HG03460 (cell line): ENCODE results near the gene FBXO10.

ENCODE experiments used
- ATAC-seq: cut with Tn5 transposase; IDR thresholded peaks from one replicate; pipeline ENCODE4 v1.9.1; 2021; ENCODE audit not compliant: unreplicated experiment

Gene FBXO10

DNA sequence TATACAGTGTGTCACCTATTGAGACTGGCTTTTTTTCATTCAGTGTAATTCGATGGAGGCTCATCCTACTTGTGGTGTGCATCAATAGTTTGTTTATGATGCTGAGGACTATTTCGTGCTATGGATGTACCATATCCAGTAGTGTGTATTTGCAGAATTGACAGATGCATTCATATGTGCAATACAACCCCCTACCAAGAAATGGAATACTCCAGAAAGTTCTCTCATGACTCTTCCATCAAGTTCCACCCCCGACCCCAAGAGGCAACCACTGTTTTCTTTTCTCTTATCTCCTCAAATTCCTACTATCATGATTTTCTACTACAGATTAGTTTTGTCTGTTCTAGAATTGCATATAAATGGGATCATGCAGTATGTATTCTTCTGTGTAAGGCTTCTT is 21.9 kb downstream of the FBXO10 start:
- ATAC-seq = no peak

- no peak for ATAC-seq
Observed at GRCh38 chr9:37551888-37552287, 24.3 kb downstream of the FBXO10 start.

DNA sequence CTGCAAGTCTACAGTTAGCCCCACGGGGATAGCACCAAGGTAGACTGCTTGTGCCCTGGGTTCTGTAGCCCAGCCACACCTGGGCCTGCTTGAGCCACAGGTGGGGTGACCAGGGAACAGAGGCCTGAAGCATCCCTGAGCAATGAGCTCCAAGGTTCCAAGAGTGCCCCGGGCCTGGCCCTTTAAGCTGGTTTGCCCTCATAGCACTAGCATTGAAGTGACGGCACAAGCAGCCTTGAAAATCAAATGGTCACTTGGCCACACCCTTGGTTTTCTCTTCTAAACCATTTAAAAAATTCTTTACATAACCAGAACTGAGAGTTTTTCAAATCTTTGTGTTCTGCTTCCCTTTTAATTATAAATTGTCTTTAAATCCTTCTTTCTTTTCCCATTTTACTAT is 24.7 kb downstream of the FBXO10 start:
- no peak for ATAC-seq

- ATAC-seq = no peak
Observed at GRCh38 chr9:37550781-37551180, 25.4 kb downstream of the FBXO10 start.

DNA sequence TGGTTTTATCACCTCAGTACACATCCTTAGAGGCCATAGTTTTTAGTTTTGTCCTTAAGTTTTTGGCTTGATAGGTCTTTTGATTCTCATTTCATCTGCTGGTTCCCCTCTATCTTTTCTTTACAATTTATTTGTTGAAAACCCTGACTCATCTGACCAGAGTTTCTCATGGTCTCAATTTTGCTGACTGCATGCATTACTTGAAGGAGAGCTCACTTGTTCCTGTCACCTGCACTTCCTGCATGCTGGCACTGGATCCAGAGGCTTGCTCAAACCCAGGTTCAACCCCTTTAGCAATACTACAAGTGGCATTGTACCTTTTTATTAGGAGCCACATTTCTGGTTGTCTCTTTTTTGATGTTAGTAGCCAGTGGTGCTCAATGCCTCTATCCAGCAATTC is 26.7 kb downstream of the FBXO10 start:
- ATAC-seq = no peak

- ATAC-seq = no peak
Observed at GRCh38 chr9:37547328-37547878, 28.8 kb downstream of the FBXO10 start.

DNA sequence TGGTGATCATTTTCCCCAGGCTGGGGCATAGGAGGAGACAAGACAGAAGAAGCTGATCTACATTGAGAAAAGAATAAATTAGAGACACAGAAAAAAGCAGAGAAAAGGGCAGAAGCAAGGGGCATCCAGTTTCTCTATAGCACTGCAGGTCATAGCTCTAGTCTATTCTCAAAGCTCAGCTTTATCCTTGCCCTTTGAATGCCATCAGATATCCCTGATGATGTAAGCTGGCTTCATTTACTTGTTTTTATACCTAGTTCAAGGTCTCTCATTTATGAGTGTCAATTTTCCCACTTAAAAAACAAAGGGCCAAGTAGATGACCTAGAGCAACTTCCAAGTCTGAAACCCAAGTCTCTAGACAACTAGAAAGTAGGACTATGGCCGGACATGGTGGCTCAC is 32.7 kb downstream of the FBXO10 start:
- no peak for ATAC-seq

- ATAC-seq = no peak
Observed at GRCh38 chr9:37542895-37543294, 33.3 kb downstream of the FBXO10 start.

DNA sequence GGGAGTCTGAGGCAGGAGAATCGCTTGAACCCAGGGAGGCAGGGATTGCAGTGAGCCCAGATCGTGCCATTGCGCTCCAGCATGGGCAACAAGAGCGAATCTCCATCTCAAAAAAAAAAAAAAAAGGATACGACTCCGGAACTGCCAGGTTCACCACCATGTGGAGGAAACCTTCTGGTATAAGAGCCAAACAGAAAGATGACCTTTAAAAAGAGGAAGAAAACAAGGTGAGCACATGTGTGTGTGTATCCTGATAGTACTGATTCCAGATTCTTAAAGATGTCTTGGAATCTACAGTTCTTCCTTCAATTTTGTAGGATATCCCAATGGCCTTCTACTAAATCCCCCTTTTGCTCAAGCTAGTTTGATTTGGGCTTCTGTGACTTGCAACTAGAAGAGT is 33.7 kb downstream of the FBXO10 start:
- ATAC-seq = no peak

DNA sequence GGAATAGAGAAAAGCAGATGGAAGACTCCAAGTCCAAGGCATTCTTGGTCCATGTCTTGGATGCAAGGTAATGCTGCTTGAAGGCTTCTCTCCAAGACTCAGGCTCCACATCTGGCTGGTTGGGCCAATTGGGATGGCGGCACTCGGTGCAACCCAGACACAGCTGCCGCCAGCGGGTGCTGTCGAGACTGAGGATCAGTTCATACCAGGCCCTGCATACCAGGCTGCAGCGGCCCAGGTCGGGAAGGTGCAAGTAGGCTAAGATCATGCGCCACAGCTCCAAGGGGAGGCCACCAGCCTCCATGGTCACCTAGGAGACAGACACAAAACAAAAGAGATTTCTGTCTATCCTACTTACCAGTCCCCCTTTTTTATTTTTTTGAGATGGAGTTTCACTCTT is 34.7 kb downstream of the FBXO10 start:
- no peak for ATAC-seq

DNA sequence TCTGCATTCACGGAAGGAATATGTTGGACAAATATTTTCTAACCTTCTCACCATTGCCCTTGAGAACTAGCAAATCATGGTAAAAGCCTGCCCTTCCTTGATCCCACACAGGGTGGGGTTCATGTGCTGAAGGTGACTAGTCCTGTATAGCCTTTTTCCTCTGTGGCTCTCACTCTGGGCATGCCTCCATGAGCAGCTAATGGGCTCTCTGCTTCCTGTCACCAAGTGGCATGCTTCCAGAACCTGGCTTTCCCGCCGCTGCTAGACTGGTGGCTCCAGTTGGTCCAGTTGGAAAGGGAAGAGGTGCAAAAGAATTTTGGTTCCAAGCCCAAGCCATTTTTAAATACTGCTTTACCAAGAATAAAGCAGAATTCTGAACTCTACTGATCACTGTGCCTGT is 35.5 kb downstream of the FBXO10 start:
- no peak for ATAC-seq

GRCh38 chr9:37539634-37540033 is 36.5 kb downstream of the FBXO10 start:
- no peak for ATAC-seq

GRCh38 chr9:37538099-37538498 is 38.1 kb downstream of the FBXO10 start:
- no peak for ATAC-seq

DNA sequence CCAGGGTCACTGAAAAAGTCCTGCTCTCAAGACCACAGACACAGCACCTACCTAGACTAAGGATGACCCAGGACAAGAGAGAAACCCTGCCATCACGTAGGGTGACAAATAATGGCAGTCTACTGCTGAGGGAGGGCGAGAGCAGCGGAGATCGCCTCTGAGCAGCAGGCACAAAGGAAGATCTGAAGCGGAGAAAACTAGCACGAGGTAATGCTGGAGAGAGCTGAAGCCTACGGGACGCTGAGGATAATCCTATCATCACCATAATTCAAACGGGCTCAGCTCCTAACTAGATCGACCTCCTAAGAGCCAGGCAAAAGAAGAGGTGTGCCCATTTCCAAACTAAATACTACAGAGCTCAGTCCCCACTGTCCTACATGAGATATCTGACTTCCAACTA is 41.3 kb downstream of the FBXO10 start:
- ATAC-seq = no peak

- ATAC-seq = no peak
Observed at GRCh38 chr9:37534412-37534811, 41.8 kb downstream of the FBXO10 start.

DNA sequence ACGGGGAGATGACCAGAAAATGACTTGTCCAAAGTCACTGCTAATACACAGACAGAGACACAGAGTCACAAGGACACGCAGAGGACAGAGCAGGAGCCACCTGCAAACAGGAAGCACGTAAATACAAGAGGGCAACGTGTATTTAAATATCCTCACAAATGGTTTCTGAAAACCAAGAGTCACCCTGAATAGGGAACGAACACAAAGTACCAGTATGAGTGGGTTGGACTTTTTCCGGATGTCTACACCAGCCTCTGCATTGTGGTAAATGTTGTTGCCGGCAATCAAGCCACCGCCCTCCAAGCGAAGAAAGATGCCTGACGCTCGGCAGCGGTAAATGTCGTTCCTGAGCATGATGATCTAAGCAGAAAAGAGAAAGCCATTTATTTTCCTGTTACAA is 44.5 kb downstream of the FBXO10 start:
- no peak for ATAC-seq

- no peak for ATAC-seq
Observed at GRCh38 chr9:37528652-37529471, 47.3 kb downstream of the FBXO10 start.

GRCh38 chr9:37523916-37524315 is 52.3 kb downstream of the FBXO10 start:
- no peak for ATAC-seq

DNA sequence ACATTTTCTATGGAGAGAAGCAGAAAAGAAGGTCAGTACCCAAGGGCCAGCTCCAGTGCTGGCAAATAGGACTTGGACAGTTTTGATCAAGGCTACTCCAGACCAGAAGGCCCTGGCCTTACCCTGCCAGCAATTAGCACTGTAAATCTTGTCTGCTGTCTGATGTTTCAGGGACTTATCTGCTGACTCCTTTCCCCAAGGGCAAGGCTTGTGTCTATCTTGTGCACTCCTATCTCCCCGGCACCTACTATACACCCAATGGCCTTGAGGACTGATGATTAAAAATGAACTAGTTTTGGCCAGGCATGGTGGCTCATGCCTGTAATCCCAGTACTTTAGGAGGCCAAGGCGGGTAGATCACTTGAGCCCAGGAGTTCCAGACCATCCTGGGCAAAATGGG is 53.2 kb downstream of the FBXO10 start:
- ATAC-seq = no peak

DNA sequence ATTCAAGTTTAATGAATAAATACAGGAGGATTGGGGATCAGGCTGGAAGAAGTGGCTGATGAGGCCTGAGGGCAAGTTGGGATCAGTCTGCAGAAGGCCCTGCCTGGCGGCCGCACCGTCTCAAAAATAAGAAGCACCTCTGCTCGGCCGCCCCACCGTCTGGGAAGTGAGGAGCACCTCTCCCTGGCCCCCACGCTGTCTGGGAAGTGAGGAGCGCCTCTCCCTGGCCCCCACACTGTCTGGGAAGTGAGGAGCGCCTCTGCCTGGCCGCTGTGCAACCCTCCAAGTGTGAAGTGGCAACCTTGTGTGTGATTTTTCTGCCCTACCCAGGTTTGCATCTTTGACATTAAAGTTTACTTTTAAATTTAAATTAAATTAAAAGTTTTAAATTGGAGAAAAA is 55.1 kb downstream of the FBXO10 start:
- no peak for ATAC-seq

GRCh38 chr9:37520641-37521040 is 55.5 kb downstream of the FBXO10 start:
- ATAC-seq = no peak

- no peak for ATAC-seq
Observed at GRCh38 chr9:37517923-37518322, 58.3 kb downstream of the FBXO10 start.
